Immature natural killer cell (primary cell): ENCODE data around the gene NR2E3. TPM values are rescaled to one million over a fixed set of nuclear protein-coding genes. Genes with fewer than 3 reads are reported as not detected.
"Not testable (repeated sequence)": the region's sequence is repeated elsewhere in the genome, so short reads cannot be mapped to it uniquely, and the experiment has no call there.

Experiments
- DNase-seq, 3 donors: peaks; one replicate each; pipeline ENCODE4 v3.0.0; 2022; ENCODE audit warnings: mixed read lengths in 1 of 3
- H3K27ac Mint-ChIP-seq, 6 donors: one replicate each; pipeline ENCODE4 v1.8.0; 2020; ENCODE audit warnings: mixed read lengths in 6 of 6, mild to moderate bottlenecking in 5 of 6, inconsistent platforms in 4 of 6, moderate library complexity in 3 of 6
- H3K27me3 Mint-ChIP-seq, 3 donors: one replicate each; pipeline ENCODE4 v1.8.0; 2020 to 2021; ENCODE audit warnings: low read depth in 3 of 3, mild to moderate bottlenecking in 3 of 3, mixed read lengths in 3 of 3, moderate library complexity in 3 of 3, inconsistent platforms in 1 of 3
- H3K36me3 Mint-ChIP-seq, 3 donors: one replicate each; pipeline ENCODE4 v1.8.0; 2020; ENCODE audit warnings: mixed read lengths in 3 of 3, inconsistent platforms in 2 of 3, mild to moderate bottlenecking in 2 of 3
- H3K4me1 Mint-ChIP-seq, 2 donors: one replicate each; pipeline ENCODE4 v1.8.0; 2020; ENCODE audit warnings: inconsistent platforms in 2 of 2, mild to moderate bottlenecking in 2 of 2, mixed read lengths in 2 of 2, moderate library complexity in 1 of 2
- H3K4me3 Mint-ChIP-seq, 5 donors: one replicate each; pipeline ENCODE4 v1.8.0; 2020; ENCODE audit warnings: mild to moderate bottlenecking in 5 of 5, mixed read lengths in 5 of 5, inconsistent platforms in 3 of 5, moderate library complexity in 3 of 5
- H3K9me3 Mint-ChIP-seq, 6 donors: one replicate each; pipeline ENCODE4 v1.8.0; 2020; ENCODE audit warnings: mild to moderate bottlenecking in 6 of 6, mixed read lengths in 6 of 6, inconsistent platforms in 4 of 6, moderate library complexity in 3 of 6
- polyA plus RNA-seq, 3 donors: library from polyadenylated mRNA; unstranded; fragments of 300-500 nt; fragmentation: Illumina TruSeq; gene quantifications; one replicate each; pipeline ENCODE4 v1.2.3, GENCODE V29; 2021

NR2E3 gene
- polyA plus RNA-seq, 3 donors from 2014 or later = not detected

GRCh38 chr15:71815301-71815700 is 4.9 kb downstream of the NR2E3 start:
- H3K27ac Mint-ChIP-seq = no peak overlapping the region
- peaks cover 0 to 8% (median 2%) of the 10 kb centered on the region in 3 donors for H3K36me3 Mint-ChIP-seq
- H3K27me3 Mint-ChIP-seq = peaks cover 0 to 3% (median 0%) of the 10 kb centered on the region in 3 donors
- DNase-seq = no peak
- H3K4me1 Mint-ChIP-seq = no peaks in the 10 kb centered on the region
- H3K9me3 Mint-ChIP-seq = peaks cover 0 to 5% (median 3%) of the 10 kb centered on the region in 6 donors
- H3K4me3 Mint-ChIP-seq = no peak overlapping the region

GRCh38 chr15:71817351-71817750 is 7.0 kb downstream of the NR2E3 start:
- Mint-ChIP-seq H3K4me3 (no peak overlapping the region), H3K4me1 (no peaks in the 10 kb centered on the region), H3K27ac (no peak overlapping the region), H3K9me3 (peaks cover 6 to 22% (median 15%) of the 10 kb centered on the region in 6 donors), H3K27me3 (peaks cover 0 to 3% (median 0%) of the 10 kb centered on the region in 3 donors), H3K36me3 (peaks cover 6 to 21% (median 18%) of the 10 kb centered on the region in 3 donors)
- no peak for DNase-seq

GRCh38 chr15:71820127-71820526 is 9.8 kb downstream of the NR2E3 start:
- no peaks in the 10 kb centered on the region for H3K4me1 Mint-ChIP-seq
- no peak overlapping the region for H3K27ac Mint-ChIP-seq
- peaks cover 8 to 33% (median 20%) of the 10 kb centered on the region in 6 donors for H3K9me3 Mint-ChIP-seq
- peaks cover 24 to 48% (median 44%) of the 10 kb centered on the region in 3 donors for H3K36me3 Mint-ChIP-seq
- peaks cover 0 to 3% (median 2%) of the 10 kb centered on the region in 3 donors for H3K27me3 Mint-ChIP-seq
- H3K4me3 Mint-ChIP-seq = no peak overlapping the region
- DNase-seq = no peak

GRCh38 chr15:71821547-71822129 is 11.3 kb downstream of the NR2E3 start:
- Mint-ChIP-seq H3K36me3 (peaks cover 31 to 62% (median 48%) of the 10 kb centered on the region in 3 donors), H3K27ac (no peak overlapping the region), H3K9me3 (peaks cover 8 to 33% (median 20%) of the 10 kb centered on the region in 6 donors), H3K27me3 (peaks cover 0 to 3% (median 2%) of the 10 kb centered on the region in 3 donors), H3K4me1 (no peaks in the 10 kb centered on the region), H3K4me3 (no peak overlapping the region)
- no peak for DNase-seq

GRCh38 chr15:71822890-71823630 is 12.7 kb downstream of the NR2E3 start:
- peaks cover 42 to 71% (median 62%) of the 10 kb centered on the region in 3 donors for H3K36me3 Mint-ChIP-seq
- H3K27ac Mint-ChIP-seq = no peak overlapping the region
- DNase-seq = no peak
- peaks cover 0 to 2% (median 0%) of the 10 kb centered on the region in 3 donors for H3K27me3 Mint-ChIP-seq
- no peak overlapping the region for H3K4me3 Mint-ChIP-seq
- no peaks in the 10 kb centered on the region for H3K4me1 Mint-ChIP-seq
- H3K9me3 Mint-ChIP-seq = peaks cover 8 to 33% (median 20%) of the 10 kb centered on the region in 6 donors

GRCh38 chr15:71823801-71824200 is 13.4 kb downstream of the NR2E3 start:
- H3K27ac Mint-ChIP-seq = no peak overlapping the region
- peaks cover 50 to 69% (median 69%) of the 10 kb centered on the region in 3 donors for H3K36me3 Mint-ChIP-seq
- peaks cover 8 to 33% (median 20%) of the 10 kb centered on the region in 6 donors for H3K9me3 Mint-ChIP-seq
- H3K27me3 Mint-ChIP-seq = peaks cover 0 to 2% (median 0%) of the 10 kb centered on the region in 3 donors
- no peak for DNase-seq
- H3K4me3 Mint-ChIP-seq = no peak overlapping the region
- no peaks in the 10 kb centered on the region for H3K4me1 Mint-ChIP-seq

- peaks cover 0 to 2% (median 0%) of the 10 kb centered on the region in 3 donors for H3K27me3 Mint-ChIP-seq
- H3K36me3 Mint-ChIP-seq = peaks cover 60 to 80% (median 78%) of the 10 kb centered on the region in 3 donors
- peaks cover 8 to 29% (median 17%) of the 10 kb centered on the region in 6 donors for H3K9me3 Mint-ChIP-seq
- H3K4me3 Mint-ChIP-seq = no peak overlapping the region
- H3K27ac Mint-ChIP-seq = no peak overlapping the region
- no peak for DNase-seq
- no peaks in the 10 kb centered on the region for H3K4me1 Mint-ChIP-seq
Observed at GRCh38 chr15:71825021-71825730, 14.8 kb downstream of the NR2E3 start.

- Mint-ChIP-seq H3K27me3 (peaks cover 0 to 2% (median 0%) of the 10 kb centered on the region in 3 donors), H3K27ac (no peak overlapping the region), H3K4me3 (no peak overlapping the region), H3K36me3 (peaks cover 60 to 73% (median 73%) of the 10 kb centered on the region in 3 donors), H3K9me3 (peaks cover 8 to 22% (median 12%) of the 10 kb centered on the region in 6 donors), H3K4me1 (no peaks in the 10 kb centered on the region)
- DNase-seq = no peak
Observed at GRCh38 chr15:71826196-71826595, 15.8 kb downstream of the NR2E3 start.

- Mint-ChIP-seq H3K4me1 (no peaks in the 10 kb centered on the region), H3K27me3 (peaks cover 0 to 1% (median 0%) of the 10 kb centered on the region in 3 donors), H3K4me3 (no peak overlapping the region), H3K36me3 (peaks cover 33 to 38% (median 37%) of the 10 kb centered on the region in 3 donors), H3K27ac (no peak overlapping the region), H3K9me3 (no peaks in the 10 kb centered on the region)
- no peak for DNase-seq
Observed at GRCh38 chr15:71830981-71831380, 20.6 kb downstream of the NR2E3 start.

GRCh38 chr15:71841563-71841962 is 31.2 kb downstream of the NR2E3 start:
- Mint-ChIP-seq H3K4me3 (no peak overlapping the region), H3K36me3 (peaks cover 14 to 19% (median 16%) of the 10 kb centered on the region in 3 donors), H3K4me1 (no peaks in the 10 kb centered on the region), H3K27me3 (peaks cover 0 to 1% (median 0%) of the 10 kb centered on the region in 3 donors), H3K27ac (no peak overlapping the region), H3K9me3 (no peaks in the 10 kb centered on the region)
- DNase-seq = no peak

- Mint-ChIP-seq H3K36me3 (peaks cover 20 to 46% (median 37%) of the 10 kb centered on the region in 3 donors), H3K9me3 (no peaks in the 10 kb centered on the region), H3K27me3 (no peaks in the 10 kb centered on the region), H3K27ac (no peak overlapping the region), H3K4me1 (no peaks in the 10 kb centered on the region), H3K4me3 (no peak overlapping the region)
- no peak for DNase-seq
Observed at GRCh38 chr15:71844916-71845315, 34.6 kb downstream of the NR2E3 start.

GRCh38 chr15:71853543-71853942 is 43.2 kb downstream of the NR2E3 start:
- no peaks in the 10 kb centered on the region for H3K27me3 Mint-ChIP-seq
- no peak for DNase-seq
- H3K4me1 Mint-ChIP-seq = no peaks in the 10 kb centered on the region
- H3K4me3 Mint-ChIP-seq = no peak overlapping the region
- peaks cover 17 to 33% (median 29%) of the 10 kb centered on the region in 3 donors for H3K36me3 Mint-ChIP-seq
- H3K27ac Mint-ChIP-seq = no peak overlapping the region
- H3K9me3 Mint-ChIP-seq = no peaks in the 10 kb centered on the region

GRCh38 chr15:71858232-71858631 is 47.9 kb downstream of the NR2E3 start:
- H3K27ac Mint-ChIP-seq, H3K4me3 Mint-ChIP-seq, H3K27me3 Mint-ChIP-seq, DNase-seq, H3K9me3 Mint-ChIP-seq, H3K4me1 Mint-ChIP-seq: not testable (repeated sequence)
- peaks cover 13 to 25% (median 23%) of the 10 kb centered on the region in 3 donors for H3K36me3 Mint-ChIP-seq
